Kidney epithelial cell (primary cell): ENCODE data around the gene NDUFV1. TPM values are rescaled to one million over a fixed set of nuclear protein-coding genes. Genes with fewer than 3 reads are reported as not detected.
"Not testable (repeated sequence)": the region's sequence is repeated elsewhere in the genome, so short reads cannot be mapped to it uniquely, and the experiment has no call there.

ENCODE experiments used
- DNase-seq: peaks from one replicate; pipeline ENCODE4 v3.0.0-alpha.2; 2010; ENCODE audit warnings: low read depth
- H3K27me3 ChIP-seq: 2 replicates; pipeline ENCODE4 v1.6.0; 2011; ENCODE audit warnings: low read length; ENCODE audit not compliant: control insufficient read depth, insufficient read depth
- H3K36me3 ChIP-seq: 2 replicates; pipeline ENCODE4 v1.5.1; 2011; ENCODE audit warnings: low read length; ENCODE audit not compliant: control insufficient read depth, insufficient read depth
- H3K4me3 ChIP-seq: 2 replicates; pipeline ENCODE4 v1.5.1; 2011; ENCODE audit warnings: low read depth, mild to moderate bottlenecking, control low read depth, low read length
- CTCF ChIP-seq: IDR thresholded peaks from 2 replicates; pipeline ENCODE4 v1.5.1; 2011; ENCODE audit warnings: mild to moderate bottlenecking, moderate library complexity, low read length, control low read depth, inconsistent platforms; ENCODE audit not compliant: insufficient read depth, poor library complexity, severe bottlenecking
- total RNA-seq: library from RNA; depleted of rRNA; stranded (reverse); fragments of >200 nt; gene quantifications from 2 replicates; pipeline ENCODE4 v1.2.3, GENCODE V29; 2015

NDUFV1 gene
- total RNA-seq, 1 donor from 2014 or later = 262 TPM

DNA sequence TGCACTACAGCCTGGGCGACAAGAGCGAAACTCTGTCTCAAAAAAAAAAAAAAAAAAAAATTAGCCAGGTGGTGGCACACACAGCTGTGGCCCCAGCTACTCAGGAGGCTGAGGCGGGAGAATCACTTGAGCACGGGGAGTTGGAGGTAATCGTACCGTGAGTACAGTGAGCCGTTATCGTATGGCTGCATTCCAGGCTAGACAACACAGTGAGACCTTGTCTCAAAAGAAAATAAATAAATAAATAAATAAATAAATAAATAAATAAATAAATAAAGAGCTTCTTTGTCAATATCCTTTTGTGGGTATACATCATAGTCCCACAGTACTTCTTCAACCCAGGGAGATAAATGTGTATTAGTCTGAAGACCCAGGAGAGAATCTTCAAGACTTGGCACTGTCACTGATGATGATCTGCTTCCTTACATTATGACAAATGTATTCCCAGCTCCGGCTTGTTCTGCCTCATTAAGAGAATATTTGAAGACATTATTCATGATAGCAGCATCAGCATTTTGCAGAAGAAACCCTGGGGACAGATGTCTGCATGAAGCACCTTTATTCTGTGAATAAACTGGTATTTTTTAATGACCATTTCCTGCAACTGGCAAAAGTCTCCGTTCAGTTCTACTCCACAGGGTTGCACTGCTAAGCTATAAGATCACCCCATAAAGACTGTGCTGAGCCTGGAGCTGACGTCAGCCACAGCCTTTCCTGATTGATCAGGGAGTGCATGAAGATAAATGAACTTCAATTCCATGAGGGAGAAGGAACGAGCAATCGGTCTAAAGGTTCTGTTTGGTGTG is 45.4 kb downstream of the NDUFV1 start:
- DNase-seq = no peak
- H3K27me3 ChIP-seq = no peaks in the 10 kb centered on the region
- no peak overlapping the region for H3K4me3 ChIP-seq
- no peaks in the 10 kb centered on the region for H3K36me3 ChIP-seq
- TF ChIP-seq CTCF = no peak

- Histone ChIP-seq H3K36me3 (no peaks in the 10 kb centered on the region), H3K27me3 (no peaks in the 10 kb centered on the region), H3K4me3 (no peak overlapping the region)
- no peak for DNase-seq
- no peak for TF ChIP-seq CTCF
Measured at GRCh38 chr11:67652965-67653845, 46.5 kb downstream of the NDUFV1 start.

- H3K4me3 ChIP-seq = no peak overlapping the region
- no peak for TF ChIP-seq CTCF
- H3K36me3 ChIP-seq = no peaks in the 10 kb centered on the region
- H3K27me3 ChIP-seq = no peaks in the 10 kb centered on the region
- DNase-seq = no peak
Measured at GRCh38 chr11:67654225-67654624, 47.5 kb downstream of the NDUFV1 start.

- no peaks in the 10 kb centered on the region for H3K36me3 ChIP-seq
- no peaks in the 10 kb centered on the region for H3K27me3 ChIP-seq
- no peak overlapping the region for H3K4me3 ChIP-seq
- no peak for TF ChIP-seq CTCF
- no peak for DNase-seq
Measured at GRCh38 chr11:67656278-67656922, 49.7 kb downstream of the NDUFV1 start.

GRCh38 chr11:67657300-67657699 is 50.6 kb downstream of the NDUFV1 start:
- TF ChIP-seq CTCF = no peak
- Histone ChIP-seq H3K36me3 (no peaks in the 10 kb centered on the region), H3K27me3 (no peaks in the 10 kb centered on the region), H3K4me3 (no peak overlapping the region)
- DNase-seq = no peak

- not testable (repeated sequence) for DNase-seq
- H3K27me3 ChIP-seq = peaks cover 11% of the 10 kb centered on the region
Measured at GRCh38 chr11:67659651-67660165, 53.0 kb downstream of the NDUFV1 start.

GRCh38 chr11:67660752-67661151 is 54.0 kb downstream of the NDUFV1 start:
- H3K4me3 ChIP-seq, H3K36me3 ChIP-seq, DNase-seq: not testable (repeated sequence)
- peaks cover 11% of the 10 kb centered on the region for H3K27me3 ChIP-seq

More at GRCh38 chr11:67659651-67660165, 53.0 kb downstream of the NDUFV1 start:
- H3K36me3 ChIP-seq, H3K4me3 ChIP-seq: not testable (repeated sequence)
